Activated naive CD4-positive, alpha-beta T cell treated with anti-CD3 and anti-CD28 coated beads for 36 hours (primary cell): ENCODE results near the gene DCHS2. TPM values are rescaled to one million over a fixed set of nuclear protein-coding genes. Genes with fewer than 3 reads are reported as not detected.

Experiments used
- CTCF ChIA-PET: fragments of 350-600 bp; sonication (Branson Sonifier 250); formaldehyde crosslinking; loops from one replicate; lab custom pipeline; 2021; ENCODE audit warnings: antibody characterized with exemption; lab: Charles Lee
- DNase-seq: peaks from one replicate; pipeline ENCODE4 v3.0.0-alpha.2; 2020
- H3K27ac Mint-ChIP-seq: one replicate; pipeline ENCODE4 v1.8.0; 2021; ENCODE audit warnings: mild to moderate bottlenecking, mixed read lengths
- H3K27me3 Mint-ChIP-seq: one replicate; pipeline ENCODE4 v1.8.0; 2021; ENCODE audit warnings: low read depth, mixed read lengths
- H3K36me3 Mint-ChIP-seq: one replicate; pipeline ENCODE4 v1.8.0; 2021; ENCODE audit warnings: low read depth, mixed read lengths
- H3K4me1 Mint-ChIP-seq: one replicate; pipeline ENCODE4 v1.8.0; 2021; ENCODE audit warnings: low read depth, mixed read lengths
- H3K4me3 Mint-ChIP-seq: one replicate; pipeline ENCODE4 v1.8.0; 2021; ENCODE audit warnings: mild to moderate bottlenecking, moderate library complexity, mixed read lengths
- H3K9me3 Mint-ChIP-seq: one replicate; pipeline ENCODE4 v1.8.0; 2021; ENCODE audit warnings: mixed read lengths
- intact Hi-C: fragments of 100-400 bp; cut with micrococcal nuclease; formaldehyde crosslinking; loops from one replicate; pipeline ENCODE4 v1.15.1; 2023
- total RNA-seq, 2 experiments: library from RNA; stranded (reverse); gene quantifications; one replicate each; pipeline ENCODE4 v1.2.3, GENCODE V29; 2021

Gene DCHS2
- total RNA-seq, 2 experiments from 2014 or later = not detected

DNA sequence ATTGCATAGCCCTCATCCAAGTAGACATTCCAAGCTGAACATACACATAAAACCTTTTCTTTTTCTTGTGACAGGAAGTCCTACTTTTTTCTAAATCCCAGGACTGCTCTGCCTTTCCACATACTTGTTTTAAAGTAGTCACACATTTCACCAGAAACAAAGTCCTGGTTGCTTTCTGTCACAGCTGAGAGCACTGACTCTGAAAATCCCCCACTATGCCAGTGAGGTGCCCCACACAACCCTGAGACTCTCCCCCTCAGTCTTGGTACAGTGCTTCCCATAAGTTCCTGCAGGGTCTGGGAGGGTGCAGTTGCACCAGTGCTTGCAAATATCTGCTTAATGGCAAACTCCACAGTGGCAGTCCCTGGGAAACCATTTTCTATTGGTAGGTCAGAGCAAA lies 84.2 kb downstream of the DCHS2 start:
- H3K27ac Mint-ChIP-seq = no peak overlapping the region
- CTCF ChIA-PET = no interaction called here
- DNase-seq = no peak
- intact Hi-C loops = no loop called here
- peaks cover 4% of the 10 kb centered on the region for H3K4me1 Mint-ChIP-seq
- H3K36me3 Mint-ChIP-seq = no peaks in the 10 kb centered on the region
- H3K9me3 Mint-ChIP-seq = peaks cover 1% of the 10 kb centered on the region
- peaks cover 15% of the 10 kb centered on the region for H3K27me3 Mint-ChIP-seq
- no peak overlapping the region for H3K4me3 Mint-ChIP-seq

DNA sequence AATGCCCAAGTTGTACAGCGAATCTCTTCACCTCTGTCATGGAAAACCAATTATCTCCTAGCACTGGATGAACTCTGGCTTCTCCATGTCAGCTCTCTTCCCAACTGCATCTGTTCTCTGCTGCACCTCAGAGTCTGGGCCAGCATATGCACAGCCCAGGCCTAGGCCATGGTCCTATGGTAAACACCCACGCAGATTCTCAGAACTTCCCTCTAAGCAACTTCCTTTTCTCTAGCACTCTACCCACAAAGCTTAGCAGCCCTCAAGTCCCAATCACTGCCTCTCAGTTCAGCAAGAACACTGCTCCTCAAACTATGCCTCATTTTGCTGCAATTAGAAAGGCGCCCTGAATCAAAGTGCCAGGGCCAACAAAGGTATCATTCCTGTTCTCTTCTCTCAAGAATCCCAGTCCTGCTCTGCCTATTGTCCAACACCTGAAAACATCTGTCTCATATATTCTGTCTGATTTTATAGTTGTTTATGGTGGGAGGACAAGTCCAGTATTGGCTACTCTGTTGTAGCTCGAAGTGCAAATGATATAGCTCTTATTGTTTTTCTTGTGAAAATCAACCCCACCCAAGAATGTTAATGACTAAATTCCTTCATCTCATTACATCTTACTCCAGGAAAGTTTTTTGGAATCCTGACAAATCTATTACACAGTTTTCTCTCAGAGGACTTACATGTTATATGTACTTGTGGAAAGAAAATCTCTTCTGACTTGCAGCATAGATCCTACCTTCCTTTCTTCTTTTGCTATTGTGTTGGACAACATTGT lies 85.4 kb downstream of the DCHS2 start:
- Mint-ChIP-seq H3K4me3 (no peak overlapping the region), H3K27ac (no peak overlapping the region), H3K9me3 (peaks cover 1% of the 10 kb centered on the region), H3K27me3 (peaks cover 15% of the 10 kb centered on the region), H3K4me1 (peaks cover 4% of the 10 kb centered on the region), H3K36me3 (no peaks in the 10 kb centered on the region)
- CTCF ChIA-PET = no interaction called here
- no peak for DNase-seq
- intact Hi-C loops = no loop called here

DNA sequence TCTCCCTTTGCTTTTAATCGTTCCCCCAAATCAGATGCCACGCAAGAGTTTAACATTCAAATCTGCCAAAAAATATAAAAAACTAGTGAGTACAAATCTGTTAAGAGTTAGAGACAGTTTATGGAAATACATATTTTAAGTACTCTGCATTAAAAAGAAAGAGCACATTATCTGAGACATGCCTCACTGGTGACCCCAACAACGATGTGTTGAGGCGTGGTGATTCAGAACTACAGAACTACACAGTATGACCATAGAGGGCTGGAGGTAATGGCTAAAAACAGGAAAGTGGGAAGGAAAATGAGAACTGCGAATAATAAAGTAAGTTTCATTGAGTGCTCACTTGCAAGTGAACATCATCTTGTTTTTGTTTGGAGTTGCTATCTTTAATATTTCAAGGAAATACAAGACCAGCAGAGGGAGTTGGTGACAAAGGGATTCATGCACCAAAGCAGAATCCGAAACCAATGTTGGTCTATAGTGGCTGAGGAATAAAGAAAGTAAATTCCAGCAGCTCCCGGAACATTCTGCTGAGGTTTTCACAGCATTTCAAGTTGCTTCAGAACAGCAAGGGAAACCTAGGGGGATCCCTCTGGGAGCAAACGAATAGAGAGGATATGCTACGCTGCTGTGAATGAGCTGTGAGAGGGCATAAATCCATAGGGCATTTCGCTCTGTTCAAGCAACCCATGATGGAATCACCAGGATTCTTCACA lies 92.2 kb downstream of the DCHS2 start:
- Mint-ChIP-seq H3K27me3 (peaks cover 4% of the 10 kb centered on the region), H3K36me3 (no peaks in the 10 kb centered on the region), H3K9me3 (no peaks in the 10 kb centered on the region), H3K4me3 (no peak overlapping the region), H3K4me1 (no peaks in the 10 kb centered on the region), H3K27ac (no peak overlapping the region)
- CTCF ChIA-PET = interaction anchor here (0.7 kb wide), 1 partner anchor 185 kb away, joined by 3 read pairs; no protein-coding TSS in a partner anchor
- DNase-seq = no peak
- intact Hi-C loops = no loop called here

- intact Hi-C loops = no loop called here
- Mint-ChIP-seq H3K27me3 (peaks cover 10% of the 10 kb centered on the region), H3K4me3 (no peak overlapping the region), H3K36me3 (no peaks in the 10 kb centered on the region), H3K27ac (no peak overlapping the region), H3K4me1 (no peaks in the 10 kb centered on the region), H3K9me3 (no peaks in the 10 kb centered on the region)
- CTCF ChIA-PET = no interaction called here
- DNase-seq = no peak
Measured at GRCh38 chr4:154390324-154390723, 101.3 kb downstream of the DCHS2 start.

DNA sequence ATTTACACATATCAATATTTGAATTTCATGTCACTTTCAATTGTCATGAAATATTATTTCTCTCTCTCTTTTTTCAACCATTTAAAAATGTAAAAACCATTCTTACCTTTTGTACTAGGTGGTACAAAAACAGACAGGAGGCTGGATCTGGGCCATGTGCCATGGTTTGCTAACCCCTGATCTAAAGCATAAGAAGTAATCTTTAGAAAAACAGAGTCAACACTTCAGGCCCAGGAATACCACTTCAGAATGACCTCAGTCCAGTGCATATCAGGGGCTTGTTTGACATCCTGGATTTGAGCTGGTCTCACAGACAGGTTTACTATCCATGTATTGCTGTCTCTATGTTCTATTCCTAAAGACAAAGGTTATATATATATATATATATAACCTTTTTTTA lies 102.5 kb downstream of the DCHS2 start:
- no peak overlapping the region for H3K4me3 Mint-ChIP-seq
- H3K36me3 Mint-ChIP-seq = no peaks in the 10 kb centered on the region
- DNase-seq = no peak
- H3K9me3 Mint-ChIP-seq = no peaks in the 10 kb centered on the region
- H3K27ac Mint-ChIP-seq = no peak overlapping the region
- no peaks in the 10 kb centered on the region for H3K4me1 Mint-ChIP-seq
- intact Hi-C loops = no loop called here
- CTCF ChIA-PET = no interaction called here
- H3K27me3 Mint-ChIP-seq = peaks cover 7% of the 10 kb centered on the region

DNA sequence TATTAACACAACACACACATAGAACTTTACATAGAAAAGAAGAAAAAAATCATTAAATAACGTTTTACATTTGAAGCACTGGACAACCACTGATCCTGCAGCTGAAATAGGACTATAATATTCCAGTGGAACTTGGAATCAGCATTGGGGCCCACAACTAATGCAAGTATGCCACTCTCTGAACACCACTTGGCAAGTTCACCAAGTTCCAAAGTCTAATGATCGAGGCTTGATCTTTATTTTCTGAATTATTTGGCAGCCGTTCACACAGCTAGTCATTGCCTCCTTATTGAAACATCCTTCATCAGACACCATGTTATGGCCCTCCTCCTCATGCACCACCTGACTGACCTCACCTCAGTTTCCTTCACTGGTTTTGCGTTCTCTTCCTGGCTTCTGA lies 107.6 kb downstream of the DCHS2 start:
- intact Hi-C loops = no loop called here
- CTCF ChIA-PET = no interaction called here
- peaks cover 2% of the 10 kb centered on the region for H3K9me3 Mint-ChIP-seq
- DNase-seq = no peak
- no peak overlapping the region for H3K27ac Mint-ChIP-seq
- H3K27me3 Mint-ChIP-seq = peaks cover 15% of the 10 kb centered on the region
- H3K36me3 Mint-ChIP-seq = no peaks in the 10 kb centered on the region
- H3K4me3 Mint-ChIP-seq = no peak overlapping the region
- H3K4me1 Mint-ChIP-seq = no peaks in the 10 kb centered on the region

DNA sequence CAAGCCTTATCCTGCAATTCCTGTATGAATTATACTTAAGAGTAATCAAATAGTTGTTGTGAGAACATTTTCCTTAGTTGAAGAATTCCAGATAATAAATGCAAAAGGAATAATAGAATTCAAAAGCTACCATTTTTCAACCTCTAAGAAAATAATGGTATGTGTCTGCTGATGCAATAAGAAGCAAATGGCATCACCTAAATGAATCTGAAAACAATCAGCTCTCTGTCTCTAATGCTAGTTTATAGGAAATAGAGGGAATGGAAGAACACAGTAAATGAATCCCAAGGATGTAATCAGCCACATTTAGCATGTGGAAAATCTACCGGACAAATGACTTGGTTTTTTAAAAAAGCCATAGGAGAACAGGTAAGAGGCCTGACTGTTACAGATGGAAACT lies 115.1 kb downstream of the DCHS2 start:
- Mint-ChIP-seq H3K27me3 (peaks cover 32% of the 10 kb centered on the region), H3K27ac (no peak overlapping the region), H3K4me3 (no peak overlapping the region), H3K4me1 (no peaks in the 10 kb centered on the region), H3K36me3 (no peaks in the 10 kb centered on the region), H3K9me3 (no peaks in the 10 kb centered on the region)
- no peak for DNase-seq
- CTCF ChIA-PET = no interaction called here
- intact Hi-C loops = no loop called here

DNA sequence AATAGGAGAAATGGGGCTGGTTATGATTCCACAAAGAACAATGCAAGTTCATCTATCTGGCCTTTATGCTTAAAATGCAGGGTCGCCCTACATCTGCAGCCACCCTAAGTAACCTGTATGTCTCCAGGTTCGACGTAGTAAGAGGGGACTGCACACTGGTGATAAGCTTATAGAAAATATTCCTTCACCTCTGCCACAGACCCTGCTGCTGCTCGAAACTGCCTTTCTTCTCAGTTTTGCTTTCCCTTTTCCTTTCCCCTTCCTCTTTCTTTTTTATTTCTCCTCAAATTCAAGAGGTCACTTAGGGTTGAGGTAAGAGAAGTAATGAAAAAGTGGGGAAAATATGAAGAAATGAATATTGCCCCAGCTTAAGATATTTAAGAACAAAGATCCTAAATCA lies 123.5 kb downstream of the DCHS2 start:
- no peak for DNase-seq
- Mint-ChIP-seq H3K36me3 (no peaks in the 10 kb centered on the region), H3K9me3 (no peaks in the 10 kb centered on the region), H3K4me3 (no peak overlapping the region), H3K4me1 (peaks cover 6% of the 10 kb centered on the region), H3K27me3 (peaks cover 21% of the 10 kb centered on the region), H3K27ac (no peak overlapping the region)
- intact Hi-C loops = no loop called here
- CTCF ChIA-PET = no interaction called here

DNA sequence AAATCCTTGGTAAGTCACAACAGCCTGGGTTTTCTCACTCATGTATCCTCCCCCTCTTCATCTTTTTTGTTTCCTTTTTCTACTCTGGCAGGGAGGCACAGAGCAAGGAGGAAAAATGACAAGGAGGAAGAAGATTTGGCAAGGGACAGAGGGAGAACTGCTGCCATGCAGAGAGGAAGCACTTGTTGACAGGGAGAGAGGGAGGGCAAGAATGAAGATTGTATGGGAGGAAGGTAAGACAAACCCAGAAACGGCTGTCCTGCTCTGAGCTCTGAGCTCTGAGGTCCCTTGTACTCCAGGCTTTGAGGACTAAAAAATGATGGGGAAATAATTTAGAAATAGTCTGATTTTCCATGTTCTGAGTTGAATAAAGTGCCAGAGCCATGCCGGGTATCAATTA lies 123.9 kb downstream of the DCHS2 start:
- intact Hi-C loops = no loop called here

GRCh38 chr4:154366956-154367355 lies 124.6 kb downstream of the DCHS2 start:
- H3K36me3 Mint-ChIP-seq = no peaks in the 10 kb centered on the region
- no peak overlapping the region for H3K27ac Mint-ChIP-seq
- no peak overlapping the region for H3K4me3 Mint-ChIP-seq
- intact Hi-C loops = no loop called here
- peaks cover 16% of the 10 kb centered on the region for H3K27me3 Mint-ChIP-seq
- H3K4me1 Mint-ChIP-seq = peaks cover 7% of the 10 kb centered on the region
- no peak for DNase-seq
- CTCF ChIA-PET = no interaction called here
- no peaks in the 10 kb centered on the region for H3K9me3 Mint-ChIP-seq

More for the DNA sequence above, 123.9 kb downstream of the DCHS2 start:
- H3K4me3 Mint-ChIP-seq = no peak overlapping the region
- CTCF ChIA-PET = no interaction called here
- H3K27me3 Mint-ChIP-seq = peaks cover 21% of the 10 kb centered on the region
- H3K36me3 Mint-ChIP-seq = no peaks in the 10 kb centered on the region
- H3K4me1 Mint-ChIP-seq = peaks cover 6% of the 10 kb centered on the region
- H3K9me3 Mint-ChIP-seq = no peaks in the 10 kb centered on the region
- no peak overlapping the region for H3K27ac Mint-ChIP-seq
- no peak for DNase-seq

GRCh38 chr4:154364066-154364845 lies 127.3 kb downstream of the DCHS2 start:
- H3K9me3 Mint-ChIP-seq = no peaks in the 10 kb centered on the region
- no peak overlapping the region for H3K27ac Mint-ChIP-seq
- H3K4me1 Mint-ChIP-seq = peaks cover 18% of the 10 kb centered on the region
- H3K27me3 Mint-ChIP-seq = peaks cover 1% of the 10 kb centered on the region
- no peaks in the 10 kb centered on the region for H3K36me3 Mint-ChIP-seq
- H3K4me3 Mint-ChIP-seq = no peak overlapping the region
- intact Hi-C loops = no loop called here
- CTCF ChIA-PET = no interaction called here
- DNase-seq = no peak

DNA sequence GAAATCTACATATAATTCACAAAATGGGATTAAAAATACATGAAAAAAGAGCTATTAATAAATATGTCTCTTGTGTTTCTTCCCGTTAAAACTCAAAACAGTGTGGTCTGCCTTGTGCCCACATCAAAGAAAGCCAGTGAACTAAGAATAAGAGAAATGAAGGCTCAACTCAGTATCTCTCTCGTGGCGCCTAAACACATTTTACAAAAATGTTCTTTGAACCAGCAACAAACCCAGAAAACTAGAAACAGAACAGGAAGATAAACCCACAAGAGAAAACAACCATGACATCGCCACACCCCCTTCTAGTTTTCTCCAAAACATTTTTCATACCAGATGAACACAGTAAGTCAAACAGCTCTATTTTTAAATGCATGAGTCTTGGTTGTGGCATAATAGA lies 130.1 kb downstream of the DCHS2 start:
- no peaks in the 10 kb centered on the region for H3K9me3 Mint-ChIP-seq
- H3K27ac Mint-ChIP-seq = no peak overlapping the region
- no peaks in the 10 kb centered on the region for H3K36me3 Mint-ChIP-seq
- peak; percentile 50 for DNase-seq
- no peak overlapping the region for H3K4me3 Mint-ChIP-seq
- CTCF ChIA-PET = interaction anchor here (1.0 kb wide), 1 partner anchor 11 kb away, joined by 3 read pairs; no protein-coding TSS in a partner anchor
- peaks cover 12% of the 10 kb centered on the region for H3K4me1 Mint-ChIP-seq
- no peaks in the 10 kb centered on the region for H3K27me3 Mint-ChIP-seq
- intact Hi-C loops = no loop called here
